DMS114 treated with DMSO at 0.1 percent for 48 hours (cell line): ENCODE data around the gene PKNOX1.
"Not testable (repeated sequence)": the region's sequence is repeated elsewhere in the genome, so short reads cannot be mapped to it uniquely, and the experiment has no call there.

Experiments
- DNase-seq: peaks from one replicate; lab custom pipeline; 2025; ENCODE audit not compliant: unreplicated experiment; lab: John Stamatoyannopoulos, UW

The PKNOX1 gene

DNA sequence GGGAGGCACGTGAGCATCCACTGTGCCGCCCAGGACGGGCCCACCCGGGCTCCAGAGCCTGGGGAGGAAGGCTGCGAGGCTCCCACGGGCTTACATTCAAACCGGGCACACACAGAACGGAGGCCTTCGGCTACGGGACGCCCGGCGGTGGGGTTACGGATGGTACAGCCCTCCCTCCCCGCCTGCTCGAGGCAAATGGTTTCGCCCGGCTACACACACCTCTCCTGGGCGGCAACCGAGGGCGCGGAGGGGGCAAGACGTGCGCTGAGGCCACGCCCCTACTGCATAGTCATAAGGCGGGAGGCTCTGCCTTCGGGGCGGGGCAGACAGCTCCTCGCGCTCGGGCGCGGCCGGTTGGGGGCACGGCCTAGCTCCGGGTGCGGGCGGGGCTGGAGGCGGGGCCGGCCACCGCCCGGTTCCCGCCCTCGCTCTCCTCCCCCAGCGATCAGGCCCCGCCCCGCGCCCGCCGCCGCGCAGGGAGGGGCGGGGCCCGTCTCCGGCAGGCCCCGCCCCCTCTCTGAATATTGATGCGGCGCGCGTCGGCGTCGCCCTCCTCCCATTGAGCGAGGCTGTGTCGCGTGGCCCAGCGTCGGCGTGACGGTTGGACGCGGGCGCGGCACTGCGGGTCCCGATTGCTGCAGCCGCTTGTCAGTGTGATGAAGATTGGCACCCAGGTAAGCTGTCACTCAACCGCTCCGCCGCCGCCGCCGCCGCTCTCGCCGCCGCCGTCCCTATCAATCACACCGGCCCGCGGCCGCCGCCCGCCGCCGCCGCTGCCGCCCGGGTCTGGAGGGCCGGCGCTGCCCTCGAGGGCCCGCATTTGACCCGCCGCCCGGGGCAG is at the start of gene PKNOX1:
Gene PKNOX1 (plus strand): TSS at position 572 of the 841 bp plus-strand sequence. CDS start 29,820 bp downstream, outside the sequence.
- peak; percentile 86 for DNase-seq

DNA sequence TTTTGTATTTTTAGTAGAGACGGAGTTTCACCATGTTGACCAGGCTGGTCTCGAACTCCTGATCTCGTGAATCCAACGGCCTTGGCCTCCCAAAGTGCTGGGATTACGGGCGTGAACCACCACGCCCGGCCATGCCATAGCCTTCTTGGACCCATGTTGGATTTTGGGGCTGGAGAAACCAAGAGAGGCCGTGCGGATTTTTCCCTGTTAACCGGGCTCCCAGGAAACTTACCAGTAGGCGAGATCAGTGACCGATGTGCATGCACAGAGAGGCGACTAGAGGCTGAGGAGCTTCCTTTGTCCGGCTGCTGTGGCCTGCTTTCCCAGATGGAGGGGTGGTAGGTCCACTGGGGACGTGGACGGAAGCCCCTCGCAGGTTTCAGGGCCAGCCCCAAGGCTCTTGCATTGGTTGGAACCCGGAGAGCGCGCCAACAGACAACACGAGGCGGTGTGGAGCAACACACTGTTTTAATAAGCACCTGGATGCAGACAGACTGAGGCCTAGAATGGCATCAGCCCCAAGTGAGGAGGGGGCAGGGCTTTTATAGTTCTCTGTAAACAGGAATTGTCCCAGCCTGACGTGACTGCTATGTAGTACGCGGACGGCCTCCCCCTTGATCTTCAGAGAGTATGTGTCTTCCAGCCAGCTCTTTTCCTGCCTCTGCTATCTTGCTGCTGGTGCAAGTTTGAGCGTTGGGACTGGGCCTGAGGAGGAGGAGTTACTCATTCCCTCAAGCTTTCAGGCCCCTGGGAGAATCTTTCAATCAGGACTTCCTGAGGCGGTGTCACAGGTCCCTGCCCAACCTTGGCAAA is 49.0 kb upstream of the PKNOX1 start, which contains the start of gene ERVH48-1:
Gene ERVH48-1 (minus strand): TSS at position 517 of the 813 bp plus-strand sequence. CDS start 6,624 bp downstream, outside the sequence.
- DNase-seq = no peak

DNA sequence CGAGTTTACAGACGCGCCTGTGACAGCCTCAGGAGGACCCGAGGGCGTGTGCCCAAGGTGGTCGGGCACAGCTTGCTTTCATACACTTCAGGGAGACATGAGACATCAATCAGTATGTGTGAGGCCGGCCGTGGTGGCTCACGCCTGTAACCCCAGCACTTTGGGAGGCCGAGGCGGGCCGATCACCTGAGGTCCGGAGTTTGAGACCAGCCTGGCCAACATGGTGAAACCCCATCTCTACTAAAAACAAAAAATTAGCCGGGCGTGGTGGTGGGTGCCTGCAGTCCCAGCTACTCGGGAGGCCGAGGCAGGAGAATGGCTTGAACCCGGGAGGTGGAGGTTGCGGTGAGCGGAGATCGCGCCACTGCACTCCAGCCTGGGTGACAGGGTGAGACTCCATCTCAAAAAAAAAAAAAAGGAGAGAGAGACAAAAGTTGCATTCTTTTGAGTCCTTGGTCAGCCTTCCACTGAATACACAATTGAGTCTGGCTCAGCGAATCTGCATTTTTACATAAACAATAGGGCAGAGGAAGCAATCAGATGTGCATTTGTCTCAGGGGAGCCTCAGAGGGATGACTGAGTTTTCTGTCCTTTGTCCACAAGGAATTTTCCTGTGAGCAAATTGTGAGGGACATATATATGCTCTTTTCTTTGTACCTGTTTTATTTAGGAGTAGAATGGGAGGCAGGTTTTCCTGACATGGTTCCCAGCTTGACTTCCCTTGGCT is 46.7 kb upstream of the PKNOX1 start:
- not testable (repeated sequence) for DNase-seq

DNA sequence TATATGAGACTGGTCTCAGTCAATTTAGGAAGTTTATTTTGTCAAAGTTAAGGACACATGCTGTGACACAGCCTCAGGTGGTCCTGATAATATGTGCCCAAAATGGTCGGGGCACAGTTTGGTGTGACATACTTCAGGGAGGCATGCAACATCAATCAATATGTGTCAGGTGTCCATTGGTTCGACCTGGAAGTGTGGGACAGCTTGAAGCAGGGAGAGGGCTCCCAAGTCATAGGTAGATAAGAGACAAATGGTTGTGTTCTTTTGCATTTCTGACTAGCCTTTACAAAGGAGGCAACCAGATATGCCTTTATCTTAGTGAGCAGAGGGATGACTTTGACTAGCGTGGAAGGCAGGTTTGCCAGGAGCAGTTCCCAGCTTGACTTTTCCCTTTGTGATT is 44.4 kb upstream of the PKNOX1 start:
- no peak for DNase-seq

- DNase-seq = no peak
Observed at GRCh38 chr21:42931560-42932235, 42.7 kb upstream of the PKNOX1 start.

DNA sequence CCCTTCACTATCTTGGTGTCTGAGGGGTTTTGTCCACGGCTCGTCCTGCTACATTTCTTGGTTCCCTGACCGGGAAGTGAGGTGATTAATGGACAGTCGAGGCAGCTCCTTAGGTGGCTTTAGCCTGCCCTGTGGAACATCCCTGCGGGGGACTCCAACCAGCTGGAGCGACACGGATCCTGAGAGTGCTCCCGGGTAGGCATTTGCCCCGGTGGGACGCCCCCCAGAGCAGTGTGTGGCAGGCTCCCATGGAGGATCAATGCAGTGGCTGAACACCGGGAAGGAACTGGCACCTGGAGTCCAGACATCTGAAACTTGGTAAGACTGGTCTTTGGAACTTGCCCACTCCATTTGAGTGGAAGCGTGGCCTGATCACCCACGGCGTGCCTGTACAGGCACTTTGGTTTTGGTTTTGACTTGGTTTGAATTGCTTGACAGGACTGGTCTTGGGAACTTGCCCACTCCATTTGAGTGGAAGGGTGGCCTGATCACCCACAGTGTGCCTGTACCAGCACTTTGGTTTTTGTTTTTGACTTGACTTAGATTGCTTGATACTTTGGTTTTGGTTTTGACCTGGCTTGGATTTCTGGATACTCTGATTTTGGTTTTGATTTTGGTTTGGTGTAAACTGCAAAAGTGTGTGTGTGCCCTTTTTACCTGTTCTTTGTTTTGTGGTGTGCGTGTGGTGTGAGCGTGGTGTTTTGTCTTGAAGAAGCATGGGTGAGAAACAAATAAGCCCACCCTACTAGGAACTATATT is 41.8 kb upstream of the PKNOX1 start:
- not testable (repeated sequence) for DNase-seq

DNA sequence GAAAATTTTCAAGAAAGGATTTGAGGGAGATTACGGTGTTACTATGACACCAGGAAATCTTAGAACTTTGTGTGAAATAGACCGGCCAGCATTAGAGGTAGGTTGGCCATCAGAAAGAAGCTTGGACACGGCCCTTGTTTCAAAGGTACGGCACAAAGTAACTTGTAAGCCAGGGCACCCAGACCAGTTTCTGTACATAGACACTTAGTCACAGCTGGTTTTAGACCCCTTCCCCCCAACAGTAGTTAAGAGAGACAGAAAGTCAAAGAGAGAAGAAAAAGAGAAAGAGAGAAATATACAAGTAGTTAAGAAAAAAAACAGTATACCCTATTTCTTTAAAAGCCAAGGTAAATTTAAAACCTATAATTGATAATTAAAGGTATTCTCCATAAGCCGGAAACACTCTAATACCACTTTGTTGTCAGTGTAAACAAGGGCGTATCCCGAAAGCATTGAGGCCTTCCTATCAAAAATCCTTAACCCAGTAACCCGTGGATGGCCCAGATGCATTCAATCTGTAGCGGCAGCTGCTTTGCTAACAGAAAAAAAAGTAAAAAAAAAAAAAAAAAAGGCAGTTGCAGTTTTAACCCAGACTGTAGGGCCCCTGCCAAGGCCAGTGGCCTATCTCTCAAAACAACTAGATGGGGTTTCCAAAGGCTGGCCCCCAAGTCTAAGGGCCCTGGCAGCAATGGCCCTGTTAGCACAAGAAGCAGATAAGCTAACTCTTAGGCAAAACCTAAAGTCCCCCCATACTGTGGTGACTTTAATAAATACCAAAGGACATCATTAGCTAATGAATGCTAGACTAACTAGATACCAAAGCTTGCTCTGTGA is 41.0 kb upstream of the PKNOX1 start:
- not testable (repeated sequence) for DNase-seq

- DNase-seq = not testable (repeated sequence)
Observed at GRCh38 chr21:42933973-42934372, 40.4 kb upstream of the PKNOX1 start.

DNA sequence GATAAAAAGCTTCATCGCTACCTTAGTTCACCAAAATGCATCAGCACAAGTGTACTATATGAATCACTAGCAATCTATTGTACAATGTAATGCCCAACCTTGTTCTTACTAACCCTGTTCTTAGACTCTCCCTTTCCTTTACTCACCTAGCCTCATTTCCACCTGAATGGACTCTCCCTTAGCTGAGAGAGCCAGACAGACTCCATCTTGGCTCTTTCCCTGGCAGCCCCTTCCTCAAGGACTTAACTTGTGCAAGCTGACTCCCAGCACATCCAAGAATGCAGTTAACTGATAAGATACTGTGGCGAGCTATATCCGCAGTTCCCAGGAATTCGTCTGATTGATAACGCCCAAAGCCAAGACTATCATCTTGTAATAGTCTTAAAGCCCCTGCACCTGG is 38.0 kb upstream of the PKNOX1 start:
- not testable (repeated sequence) for DNase-seq

DNA sequence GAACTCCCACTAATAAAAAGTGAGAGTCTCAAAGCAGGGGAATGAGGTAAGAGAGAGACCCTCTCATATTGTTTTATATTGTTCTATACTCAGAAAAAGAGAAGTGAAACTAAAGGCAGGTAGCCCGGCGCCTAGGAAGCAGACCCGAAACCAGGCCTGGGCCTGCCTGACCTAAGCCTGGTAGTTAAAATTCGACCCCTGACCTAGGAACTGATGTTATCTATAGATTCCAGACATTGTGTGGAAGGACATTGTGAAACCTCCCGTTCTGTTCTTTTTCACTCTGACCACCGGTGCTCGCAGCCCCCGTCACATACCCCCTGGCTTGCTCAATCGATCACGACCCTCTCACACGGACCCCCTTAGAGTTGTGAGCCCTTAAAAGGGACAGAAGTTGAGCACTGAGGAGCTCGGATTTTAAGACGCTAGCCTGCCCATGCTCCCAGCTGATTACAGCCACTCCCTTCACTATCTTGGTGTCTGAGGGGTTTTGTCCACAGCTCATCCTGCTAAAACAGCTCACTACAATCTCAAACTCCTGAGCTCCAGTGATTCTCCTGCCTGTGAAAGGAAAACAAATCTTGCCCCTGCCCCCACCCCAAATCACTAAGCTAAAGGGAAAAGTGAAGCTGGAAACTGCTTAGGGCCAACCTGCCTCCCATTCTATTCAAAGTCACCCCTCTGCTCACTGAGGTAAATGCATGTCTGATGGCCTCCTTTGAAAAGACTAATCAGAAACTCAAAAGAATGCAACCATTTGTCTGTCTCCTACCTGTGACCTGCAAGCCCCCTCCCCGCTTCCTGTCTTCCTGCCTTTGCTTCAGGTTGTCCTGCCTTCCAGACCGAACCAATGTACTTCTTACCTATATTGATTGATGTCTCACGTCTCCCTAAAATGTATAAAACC is 37.1 kb upstream of the PKNOX1 start:
- DNase-seq = not testable (repeated sequence)

DNA sequence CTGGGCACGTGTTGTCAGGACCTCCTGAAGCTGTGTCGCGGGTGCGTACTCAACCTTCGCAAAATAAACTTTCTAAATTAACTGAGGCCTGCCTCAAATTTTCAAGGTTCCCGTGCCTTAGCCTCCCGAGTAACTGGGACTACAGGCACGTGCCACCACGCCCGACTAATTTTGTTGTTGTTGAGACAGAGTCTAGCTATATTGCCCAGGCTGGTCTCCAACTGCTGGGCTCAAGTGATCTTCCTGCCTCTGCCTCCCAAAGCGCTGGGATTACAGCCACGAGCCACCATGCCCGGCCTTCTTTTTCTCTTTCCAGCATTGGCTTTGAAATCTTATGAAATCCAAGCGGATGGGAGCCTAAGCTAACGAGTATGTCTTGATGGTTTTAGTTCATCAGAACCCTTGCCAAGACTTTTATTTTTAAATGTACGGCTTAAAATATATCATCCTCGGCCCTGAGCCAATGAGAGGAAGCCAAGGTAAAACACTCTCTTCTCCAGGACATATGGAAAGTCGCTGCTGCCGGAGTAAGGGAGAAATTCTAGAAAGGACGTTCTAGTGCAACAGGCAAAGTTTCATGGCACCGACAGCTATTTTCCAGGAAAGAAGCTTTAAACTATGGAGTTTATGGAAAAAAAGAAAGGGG is 36.3 kb upstream of the PKNOX1 start:
- DNase-seq = no peak

DNA sequence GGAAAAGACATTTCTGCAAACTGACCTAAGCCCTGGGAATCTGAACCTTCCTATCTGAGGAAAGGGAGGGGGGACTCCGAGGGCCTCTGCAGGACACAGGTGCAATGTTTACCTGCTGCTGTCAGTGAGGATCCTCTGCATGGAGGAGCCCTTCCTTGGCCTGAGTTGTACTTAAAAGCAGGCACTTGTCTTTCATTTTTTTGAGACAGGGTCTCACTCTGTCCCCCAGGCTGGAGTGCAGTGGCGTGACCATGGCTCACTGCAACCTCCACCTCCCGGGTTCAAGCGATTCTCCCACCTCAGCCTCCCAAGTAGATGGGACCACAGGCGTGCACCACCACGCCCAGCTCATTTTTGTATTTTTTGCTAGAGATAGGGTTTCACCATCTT is 35.8 kb upstream of the PKNOX1 start:
- DNase-seq = not testable (repeated sequence)

DNA sequence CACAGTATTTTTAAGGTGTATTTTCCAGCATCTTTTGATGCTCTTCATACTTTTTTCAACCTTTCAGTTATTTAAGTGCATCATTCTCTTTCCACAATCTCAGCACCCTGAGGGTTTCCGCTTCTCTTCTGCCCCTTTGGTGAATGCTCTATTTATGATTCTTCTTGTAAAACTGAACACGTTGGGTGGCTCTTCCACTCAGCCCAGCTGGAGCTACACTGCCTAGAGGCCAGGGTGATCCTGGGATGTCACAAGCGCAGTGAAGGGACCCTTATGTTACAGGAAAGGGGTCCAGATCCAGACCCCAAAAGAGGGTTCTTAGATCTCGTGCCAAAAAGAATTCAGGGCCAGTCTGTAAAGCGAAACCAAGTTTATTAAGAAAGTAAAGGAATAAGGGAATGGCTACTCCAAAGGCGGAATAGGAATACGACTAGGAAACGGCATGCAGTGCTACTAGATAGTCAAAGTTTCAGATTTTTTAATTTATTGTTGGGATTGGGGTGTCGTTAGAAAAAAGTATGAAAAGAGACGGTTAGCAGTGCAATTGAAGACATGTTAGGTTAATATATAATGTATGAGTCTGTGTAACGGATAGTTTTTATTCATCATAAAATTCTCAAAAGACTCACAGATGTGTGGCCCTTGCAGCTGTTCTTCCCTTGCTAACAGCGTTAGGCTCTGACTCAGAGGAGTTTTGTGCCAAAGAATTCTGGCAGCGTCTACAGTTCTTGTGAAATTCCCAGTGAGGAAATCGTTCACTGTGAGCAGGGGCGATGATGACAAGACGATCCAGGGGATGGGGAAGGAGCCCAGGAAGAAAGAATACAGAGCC is 34.6 kb upstream of the PKNOX1 start:
- DNase-seq = no peak

GRCh38 chr21:42941696-42942085 is 32.7 kb upstream of the PKNOX1 start:
- DNase-seq = no peak

DNA sequence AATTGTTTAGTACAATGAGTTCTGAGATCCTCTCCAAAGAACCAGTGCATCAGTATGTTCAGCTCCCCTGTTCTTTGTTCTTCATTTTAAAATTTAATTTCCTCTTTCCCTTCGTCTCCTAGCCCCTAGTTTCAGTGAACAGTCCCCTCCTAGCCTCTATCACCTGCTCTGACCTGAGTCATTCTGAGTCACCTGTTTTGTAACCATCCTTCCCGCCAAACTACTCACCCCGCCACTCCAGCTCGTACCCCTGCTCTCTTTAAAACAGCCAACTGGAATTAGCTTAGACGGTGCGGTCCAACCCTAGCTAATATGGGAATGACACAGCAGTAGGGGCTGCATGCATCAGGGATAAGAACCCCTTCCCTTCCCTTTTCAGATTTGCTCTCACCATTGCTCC is 32.1 kb upstream of the PKNOX1 start:
- no peak for DNase-seq

GRCh38 chr21:42949094-42949755 is 25.1 kb upstream of the PKNOX1 start:
- DNase-seq = not testable (repeated sequence)
